WTC11 (cell line): ENCODE data around the gene TANGO6.

Source experiments
- AFF4 ChIP-seq: sonication (generic); formaldehyde crosslinking; IDR thresholded peaks from 2 replicates; pipeline ENCODE4 v1.8.1; 2023; ENCODE audit warnings: mild to moderate bottlenecking, missing genetic modification reagents, borderline replicate concordance
- ATF3 ChIP-seq: sonication (generic); formaldehyde crosslinking; conservative IDR thresholded peaks from 2 replicates; pipeline ENCODE4 v1.8.1; 2022; ENCODE audit warnings: mild to moderate bottlenecking, missing genetic modification reagents
- CREB1 ChIP-seq: sonication (generic); formaldehyde crosslinking; IDR thresholded peaks from 2 replicates; pipeline ENCODE4 v1.8.0; 2023; ENCODE audit warnings: mild to moderate bottlenecking, missing genetic modification reagents
- CTCF ChIP-seq: fragments of 200-600 bp; IDR thresholded peaks from 2 replicates; pipeline ENCODE4 v1.8.0; 2022; ENCODE audit warnings: antibody characterized with exemption
- ESRRA ChIP-seq: sonication (generic); formaldehyde crosslinking; IDR thresholded peaks from 2 replicates; pipeline ENCODE4 v1.8.1; 2022; ENCODE audit warnings: mild to moderate bottlenecking, missing genetic modification reagents, borderline replicate concordance
- FOXJ3 ChIP-seq: sonication (generic); formaldehyde crosslinking; IDR thresholded peaks from 2 replicates; pipeline ENCODE4 v1.9.0; 2021; ENCODE audit warnings: missing genetic modification reagents, mild to moderate bottlenecking, borderline replicate concordance
- KAT7 ChIP-seq: sonication (generic); formaldehyde crosslinking; IDR thresholded peaks from 2 replicates; pipeline ENCODE4 v1.8.1; 2023; ENCODE audit warnings: missing genetic modification reagents, mild to moderate bottlenecking, borderline replicate concordance
- SP1 ChIP-seq: sonication (generic); formaldehyde crosslinking; conservative IDR thresholded peaks from 2 replicates; pipeline ENCODE4 v1.8.1; 2022; ENCODE audit warnings: missing genetic modification reagents
- TCF7 ChIP-seq: sonication (generic); formaldehyde crosslinking; IDR thresholded peaks from 2 replicates; pipeline ENCODE4 v1.8.0; 2022; ENCODE audit warnings: mild to moderate bottlenecking, low read depth, missing genetic modification reagents, moderate library complexity
- ZBTB21 ChIP-seq: sonication (generic); formaldehyde crosslinking; IDR thresholded peaks from 2 replicates; pipeline ENCODE4 v1.8.1; 2023; ENCODE audit warnings: mild to moderate bottlenecking, missing genetic modification reagents, borderline replicate concordance
- ZNF121 ChIP-seq: sonication (generic); formaldehyde crosslinking; IDR thresholded peaks from 2 replicates; pipeline ENCODE4 v1.8.0; 2023; ENCODE audit warnings: missing genetic modification reagents
- ZNF396 ChIP-seq: fragments of 250-450 bp; sonication (Bioruptor Pico); IDR thresholded peaks from 2 replicates; pipeline ENCODE4 v1.8.0; 2021; ENCODE audit warnings: mild to moderate bottlenecking, moderate library complexity, borderline replicate concordance
- ZNF425 ChIP-seq: fragments of 250-450 bp; sonication (Bioruptor Pico); conservative IDR thresholded peaks from 2 replicates; pipeline ENCODE4 v1.9.0; 2021; ENCODE audit warnings: mild to moderate bottlenecking

GRCh38 chr16:68823401-68824135, 19.8 kb upstream of the TANGO6 start:
- TF ChIP-seq CTCF (no peak), ZBTB21 (CRISPR knock-in tag) (no peak), ZNF396 (CRISPR knock-in tag) (no peak), SP1 (CRISPR knock-in tag) (no peak), ZNF121 (CRISPR knock-in tag) (no peak), ATF3 (CRISPR knock-in tag) (no peak), KAT7 (CRISPR knock-in tag) (no peak), CREB1 (CRISPR knock-in tag) (no peak), FOXJ3 (no peak), AFF4 (CRISPR knock-in tag) (no peak), TCF7 (CRISPR knock-in tag) (no peak), ESRRA (CRISPR knock-in tag) (no peak), ZNF425 (no peak)
